CD4-positive, alpha-beta T cell (primary cell): Measurements from ENCODE around the gene PPEF1. TPM values are rescaled to one million over a fixed set of nuclear protein-coding genes. Genes with fewer than 3 reads are reported as not detected.

Source experiments
- ATAC-seq: fragments of 200-7000 bp; cut with Tn5 transposase; one replicate; pipeline ENCODE4 v1.10.0; 2022; ENCODE audit warnings: mild to moderate bottlenecking; ENCODE audit not compliant: poor library complexity
- CTCF ChIA-PET: fragments of 350-600 bp; sonication (Branson Sonifier 250); formaldehyde crosslinking; loops from one replicate; lab custom pipeline; 2021; ENCODE audit warnings: antibody characterized with exemption, inconsistent platforms; lab: Charles Lee
- POLR2A ChIA-PET: fragments of 350-600 bp; sonication (Branson Sonifier 250); formaldehyde crosslinking; loops from one replicate; lab custom pipeline; 2021; ENCODE audit warnings: antibody characterized with exemption, inconsistent platforms; lab: Charles Lee
- DNase-seq, 14 experiments: peaks; one replicate each; pipeline ENCODE4 v3.0.0-alpha.2; 2013 to 2020; ENCODE audit warnings: mixed read lengths in 2 of 14
- H3K27ac ChIP-seq, 2 donors: one replicate each; pipeline versions ENCODE4 v1.5.1 to v1.7.0; 2013; ENCODE audit warnings: low read length in 2 of 2, low read depth in 1 of 2, mild to moderate bottlenecking in 1 of 2
- H3K27me3 ChIP-seq, 2 experiments: 1 replicate in 1 of 2; 2 replicates in 1 of 2; pipeline versions ENCODE4 v1.6.1 to v1.7.0; 2013; ENCODE audit warnings: low read length in 2 of 2, control low read depth in 1 of 2, mild to moderate bottlenecking in 1 of 2, moderate library complexity in 1 of 2; ENCODE audit not compliant: insufficient read depth in 2 of 2, control insufficient read depth in 1 of 2
- H3K36me3 ChIP-seq: one replicate; pipeline ENCODE4 v1.6.1; 2013; ENCODE audit warnings: low read length, control low read depth; ENCODE audit not compliant: insufficient read depth
- H3K4me1 ChIP-seq: one replicate; pipeline ENCODE4 v1.6.1; 2013; ENCODE audit warnings: low read length, control low read depth; ENCODE audit not compliant: insufficient read depth
- H3K4me3 ChIP-seq: one replicate; pipeline ENCODE4 v1.5.1; 2013; ENCODE audit warnings: mild to moderate bottlenecking, low read length, moderate library complexity
- H3K9me3 ChIP-seq, 2 experiments: 1 replicate in 1 of 2; 2 replicates in 1 of 2; pipeline versions ENCODE4 v1.6.1 to v1.7.0; 2013; ENCODE audit warnings: low read length in 2 of 2, mild to moderate bottlenecking in 2 of 2, control low read depth in 1 of 2, moderate library complexity in 1 of 2; ENCODE audit not compliant: control insufficient read depth in 1 of 2, insufficient read depth in 1 of 2
- H3K27ac Mint-ChIP-seq: one replicate; pipeline ENCODE4 v1.8.0; 2020; ENCODE audit warnings: mixed read lengths
- H3K27me3 Mint-ChIP-seq: one replicate; pipeline ENCODE4 v1.8.0; 2021; ENCODE audit warnings: mixed read lengths
- H3K36me3 Mint-ChIP-seq: one replicate; pipeline ENCODE4 v1.8.0; 2021; ENCODE audit warnings: low read depth, mixed read lengths
- H3K4me1 Mint-ChIP-seq: one replicate; pipeline ENCODE4 v1.8.0; 2021; ENCODE audit warnings: low read depth, mixed read lengths
- H3K4me3 Mint-ChIP-seq: one replicate; pipeline ENCODE4 v1.8.0; 2020; ENCODE audit warnings: mild to moderate bottlenecking, mixed read lengths
- H3K9me3 Mint-ChIP-seq: one replicate; pipeline ENCODE4 v1.8.0; 2020; ENCODE audit warnings: mixed read lengths
- CTCF ChIP-seq: fragments of 200-600 bp; IDR thresholded peaks from one replicate; pipeline ENCODE4 v1.8.0; 2022; ENCODE audit warnings: antibody characterized with exemption, mild to moderate bottlenecking
- intact Hi-C, 2 experiments: fragments of 100-400 bp; cut with DNase I in 1 of 2; cut with micrococcal nuclease in 1 of 2; formaldehyde crosslinking; loops; one replicate each; pipeline versions ENCODE4 v1.15.1 to v1.9.0; 2023 to 2025; cut with DNase I, micrococcal nuclease
- polyA plus RNA-seq, 2 donors: library from polyadenylated mRNA; unstranded; fragments of 120-200 nt; gene quantifications; one replicate each; pipeline ENCODE4 v1.2.1, GENCODE V29; 2013
- total RNA-seq, 174 experiments: library from RNA in 2 of 174; stranded (reverse) in 2 of 174; gene quantifications; one replicate each; pipeline ENCODE4 v1.2.3 and lab custom pipeline; 2021 to 2026

PPEF1 gene
- total RNA-seq (under 1 TPM in 1 of 2 experiments, not detected in 1; 0.34 TPM), total RNA-seq (lab: John Stamatoyannopoulos, UW) (0 to 1.6 (median 0.28) reads per million in 172 experiments)
- 0.25 TPM for polyA plus RNA-seq (2013, experiment 1 of 2)
- polyA plus RNA-seq (2013, experiment 2 of 2): 0.12 TPM

- POLR2A ChIA-PET: no interaction called here
- H3K4me3 ChIP-seq: no peak within 1 kb of the TSS
- H3K36me3 ChIP-seq: no peaks in the 10 kb centered on the region
- Mint-ChIP-seq H3K27me3 (no peaks in the 10 kb centered on the region), H3K27ac (no peak within 1 kb of the TSS), H3K4me1 (no peaks in the 10 kb centered on the region), H3K4me3 (no peak within 1 kb of the TSS), H3K9me3 (no peaks in the 10 kb centered on the region), H3K36me3 (no peaks in the 10 kb centered on the region)
- TF ChIP-seq CTCF: no peak
- H3K27ac ChIP-seq: no peak within 1 kb of the TSS
- H3K27me3 ChIP-seq: no peaks in the 10 kb centered on the region
- ATAC-seq (no peak), DNase-seq (no peak)
- intact Hi-C loops: no loop called here
- no peaks in the 10 kb centered on the region for H3K9me3 ChIP-seq
- H3K4me1 ChIP-seq: no peaks in the 10 kb centered on the region
- CTCF ChIA-PET: no interaction called here
These were observed at the start of gene PPEF1 for GRCh38 chrX:18707426-18708049. TSS of gene PPEF1 (plus strand) at chrX:18707645. CDS start at chrX:18707781, 136 bp downstream.

- H3K9me3 Mint-ChIP-seq: no peaks in the 10 kb centered on the region
- no peak overlapping the region for H3K27ac Mint-ChIP-seq
- H3K36me3 Mint-ChIP-seq: no peaks in the 10 kb centered on the region
- Histone ChIP-seq H3K4me3 (no peak overlapping the region), H3K36me3 (no peaks in the 10 kb centered on the region), H3K27ac (no peak overlapping the region), H3K9me3 (no peaks in the 10 kb centered on the region), H3K27me3 (no peaks in the 10 kb centered on the region), H3K4me1 (no peaks in the 10 kb centered on the region)
- POLR2A ChIA-PET: no interaction called here
- H3K4me3 Mint-ChIP-seq: no peak overlapping the region
- H3K27me3 Mint-ChIP-seq: no peaks in the 10 kb centered on the region
- intact Hi-C loops: no loop called here
- CTCF ChIA-PET: no interaction called here
- no peaks in the 10 kb centered on the region for H3K4me1 Mint-ChIP-seq
- ATAC-seq (no peak), DNase-seq (no peak)
- no peak for TF ChIP-seq CTCF
These were observed 46.2 kb upstream of the PPEF1 start for GRCh38 chrX:18661273-18661672.

- CTCF ChIA-PET: no interaction called here
These were observed 42.5 kb upstream of the PPEF1 start for GRCh38 chrX:18664947-18665346.

More at GRCh38 chrX:18664947-18665346, 42.5 kb upstream of the PPEF1 start:
- Mint-ChIP-seq H3K27ac (no peak overlapping the region), H3K9me3 (no peaks in the 10 kb centered on the region), H3K4me3 (no peak overlapping the region), H3K27me3 (no peaks in the 10 kb centered on the region), H3K4me1 (peaks cover 8% of the 10 kb centered on the region), H3K36me3 (no peaks in the 10 kb centered on the region)
- Histone ChIP-seq H3K9me3 (no peaks in the 10 kb centered on the region), H3K4me1 (no peaks in the 10 kb centered on the region), H3K27ac (no peak overlapping the region), H3K27me3 (no peaks in the 10 kb centered on the region), H3K36me3 (no peaks in the 10 kb centered on the region), H3K4me3 (no peak overlapping the region)
- TF ChIP-seq CTCF: no peak
- intact Hi-C loops: no loop called here
- POLR2A ChIA-PET: no interaction called here
- ATAC-seq (no peak), DNase-seq (no peak)
